GM19328 (cell line): ENCODE data around the gene RPS5.
"Not testable (repeated sequence)": the region's sequence is repeated elsewhere in the genome, so short reads cannot be mapped to it uniquely, and the experiment has no call there.

ENCODE experiments used
- ATAC-seq: cut with Tn5 transposase; IDR thresholded peaks from one replicate; pipeline ENCODE4 v1.9.1; 2021; ENCODE audit warnings: mild to moderate bottlenecking, moderate library complexity; ENCODE audit not compliant: unreplicated experiment

RPS5 gene

DNA sequence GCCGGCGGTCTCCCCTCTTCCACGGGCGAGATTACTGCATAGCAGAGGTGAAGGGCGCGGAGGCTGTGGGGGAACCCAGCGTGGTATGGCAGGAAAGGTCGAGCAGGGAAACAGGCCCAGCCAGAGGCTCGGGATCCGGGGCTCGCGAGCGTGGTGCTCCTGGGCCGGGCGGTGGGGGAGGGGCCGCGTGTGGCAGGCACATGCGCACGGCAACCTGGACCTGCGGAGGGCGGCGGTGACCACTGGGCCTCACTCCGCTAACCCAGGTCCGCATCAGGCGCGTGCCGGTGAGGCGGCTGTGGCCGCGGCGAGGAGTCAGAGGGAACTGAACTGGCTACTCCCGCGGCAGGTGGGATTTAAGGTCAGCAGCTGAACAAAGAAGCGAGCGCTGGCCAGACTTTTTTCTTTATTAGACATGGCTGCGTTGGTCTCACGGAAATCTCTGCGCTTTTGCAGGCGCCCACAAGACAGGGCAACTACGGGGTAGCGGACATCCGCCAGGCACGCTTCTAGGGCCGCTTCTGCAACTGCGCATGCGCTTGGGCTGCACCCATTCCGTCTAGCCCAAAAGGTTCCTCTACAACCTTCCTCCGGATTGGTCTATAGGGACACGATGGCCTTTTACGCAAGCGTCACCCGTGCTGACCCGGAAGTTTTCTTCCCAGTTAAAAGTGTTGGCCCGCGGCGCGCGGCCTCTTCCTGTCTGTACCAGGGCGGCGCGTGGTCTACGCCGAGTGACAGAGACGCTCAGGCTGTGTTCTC lies at the start of gene RPS5:
RPS5 (plus strand) TSS at position 694 of the 762 bp plus-strand sequence. CDS start 869 bp downstream, outside the sequence.
- ATAC-seq, result peak; percentile 84

DNA sequence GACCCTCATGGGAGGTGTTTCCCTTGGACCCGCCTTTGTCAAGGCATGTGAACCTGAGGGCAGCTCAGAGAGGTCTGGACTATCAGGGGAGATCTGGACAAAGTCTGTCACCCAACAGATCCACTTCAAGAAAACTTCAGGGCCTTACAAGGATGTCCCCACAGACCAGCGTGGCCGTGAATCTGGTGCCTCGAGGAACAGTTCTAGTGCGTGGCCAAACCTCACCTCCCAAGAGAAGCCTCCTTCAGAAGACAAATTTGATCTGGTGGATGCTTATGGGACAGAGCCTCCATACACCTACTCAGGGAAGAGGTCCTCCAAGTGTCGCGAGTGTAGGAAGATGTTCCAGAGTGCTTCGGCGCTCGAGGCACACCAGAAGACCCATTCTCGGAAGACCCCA lies 48.7 kb upstream of the RPS5 start:
- no peak for ATAC-seq

DNA sequence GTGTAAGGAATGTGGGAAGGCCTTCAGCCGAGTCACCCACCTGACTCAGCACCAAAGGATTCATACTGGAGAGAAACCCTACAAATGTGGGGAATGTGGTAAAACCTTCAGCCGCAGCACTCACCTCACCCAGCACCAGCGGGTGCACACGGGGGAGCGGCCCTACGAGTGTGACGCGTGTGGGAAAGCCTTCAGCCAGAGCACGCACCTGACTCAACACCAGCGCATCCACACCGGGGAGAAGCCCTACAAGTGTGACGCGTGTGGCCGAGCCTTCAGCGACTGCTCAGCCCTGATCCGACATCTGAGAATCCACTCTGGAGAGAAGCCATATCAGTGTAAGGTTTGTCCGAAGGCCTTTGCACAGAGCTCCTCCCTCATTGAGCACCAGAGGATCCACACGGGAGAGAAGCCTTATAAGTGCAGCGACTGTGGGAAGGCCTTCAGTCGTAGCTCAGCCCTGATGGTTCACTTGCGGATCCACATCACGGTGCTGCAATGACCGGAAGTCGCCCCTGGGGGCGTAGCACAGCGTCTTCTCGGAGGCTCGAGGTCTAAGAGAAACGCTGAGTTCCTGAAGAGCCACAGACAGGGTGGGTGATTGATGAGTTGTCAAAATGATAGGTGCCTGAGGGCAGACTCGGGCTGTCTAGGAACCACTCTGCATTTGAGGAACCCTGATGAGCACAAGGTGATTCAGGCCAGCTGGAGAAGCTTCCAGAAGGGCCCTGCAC lies 48.1 kb upstream of the RPS5 start:
- ATAC-seq, result no peak

DNA sequence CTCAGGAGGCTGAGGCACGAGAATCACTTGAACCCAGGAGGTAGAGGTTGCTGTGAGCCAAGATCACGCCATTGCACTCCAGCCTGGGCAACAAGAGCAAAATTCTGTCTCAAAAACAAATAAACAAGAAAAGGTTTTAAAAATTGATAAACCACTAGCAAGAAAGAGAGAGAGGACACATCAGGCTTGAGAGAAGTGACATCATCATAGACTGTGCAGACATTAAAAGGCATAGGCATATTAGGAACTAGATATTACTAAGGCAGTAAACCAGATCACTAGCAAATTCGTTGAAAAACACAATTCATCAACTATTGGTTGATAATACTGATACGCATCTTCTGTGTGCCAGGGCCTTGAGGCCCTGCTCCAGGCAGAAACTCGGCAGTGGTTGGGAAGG lies 41.5 kb upstream of the RPS5 start:
- no peak for ATAC-seq

DNA sequence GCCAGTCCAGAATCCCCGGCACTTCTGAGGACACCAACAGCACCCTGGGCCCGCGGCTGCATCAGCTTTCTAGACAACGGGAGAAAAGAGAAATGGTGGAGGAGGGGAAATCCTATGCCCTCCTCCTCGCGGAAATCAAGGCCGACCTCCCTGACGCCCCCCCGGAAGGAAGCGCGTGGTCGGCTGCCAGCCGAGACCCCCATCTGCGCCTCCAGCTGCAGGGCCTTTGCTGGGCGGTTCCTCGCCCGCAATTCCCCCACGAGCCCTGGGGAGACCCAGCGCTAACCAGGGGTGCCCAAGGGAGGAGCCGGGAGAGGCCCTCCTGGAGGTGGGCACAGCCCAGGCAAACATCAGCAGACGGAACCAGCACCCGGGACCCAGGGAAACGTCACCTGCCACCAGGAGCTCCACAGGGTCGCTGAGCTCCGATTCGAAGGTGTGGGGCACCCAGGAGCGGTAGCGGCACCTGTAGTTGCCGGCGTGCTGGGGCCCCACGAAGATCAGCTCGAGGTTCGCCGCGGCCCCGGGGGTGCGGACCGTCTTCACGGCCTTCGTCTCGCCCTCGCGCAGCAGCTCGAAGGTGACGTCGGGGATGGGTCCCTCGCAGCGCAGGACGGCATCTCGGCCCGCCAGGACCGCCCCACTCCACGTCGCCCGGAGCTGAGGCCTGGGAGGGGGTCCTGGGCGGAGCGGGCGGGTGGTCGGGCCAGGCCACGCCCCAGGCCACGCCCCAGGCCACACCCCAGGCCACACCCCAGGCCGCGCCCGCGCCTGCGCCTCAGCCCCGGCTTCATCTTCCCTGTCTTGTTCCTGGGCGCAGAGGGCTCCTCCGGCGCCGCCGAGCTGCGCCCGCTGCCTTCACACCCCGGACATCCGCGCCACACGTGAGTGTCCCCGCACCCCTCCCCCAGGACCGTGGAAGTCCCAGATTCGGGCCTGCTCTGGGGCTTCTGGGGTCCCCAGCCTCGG lies 39.8 kb upstream of the RPS5 start:
- ATAC-seq, result peak; percentile 82

DNA sequence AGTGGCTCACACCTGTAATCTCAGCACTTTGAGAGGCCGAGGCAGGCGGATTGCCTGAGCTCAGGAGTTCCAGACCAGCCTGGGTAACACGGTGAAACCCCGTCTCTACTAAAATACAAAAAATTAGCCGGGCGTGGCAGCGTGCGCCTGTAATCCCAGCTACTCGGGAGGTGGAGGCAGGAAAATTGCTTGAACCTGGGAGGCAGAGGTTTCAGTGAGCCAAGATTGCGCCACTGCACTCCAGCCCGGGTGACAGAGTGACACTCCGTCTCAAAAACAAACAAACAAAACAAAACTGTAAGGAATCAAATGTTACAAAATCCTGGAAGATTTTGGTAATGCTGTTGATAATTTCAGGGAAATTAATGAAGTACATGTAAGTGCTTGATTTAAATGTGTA lies 39.0 kb upstream of the RPS5 start:
- not testable (repeated sequence) for ATAC-seq

DNA sequence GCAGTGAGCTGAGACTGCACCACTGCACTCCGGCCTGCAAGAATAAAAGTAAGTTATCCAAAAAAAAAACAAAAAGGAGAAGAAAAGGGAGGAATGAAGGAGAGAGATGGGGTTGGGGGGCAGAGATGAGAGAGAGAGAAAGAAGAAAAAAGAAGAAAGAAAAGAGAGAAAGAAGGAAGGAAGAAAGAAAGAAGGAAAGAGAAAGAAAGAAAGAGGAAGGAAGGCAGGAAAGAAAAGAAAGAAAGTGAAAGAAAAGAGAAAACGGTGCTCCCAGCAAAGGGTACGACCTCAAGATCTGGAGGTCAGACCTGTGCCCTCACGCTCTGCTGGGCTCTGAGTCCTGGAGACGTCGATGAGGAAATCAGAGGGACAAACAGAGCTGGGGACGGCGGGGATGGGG lies 37.5 kb upstream of the RPS5 start:
- no peak for ATAC-seq

DNA sequence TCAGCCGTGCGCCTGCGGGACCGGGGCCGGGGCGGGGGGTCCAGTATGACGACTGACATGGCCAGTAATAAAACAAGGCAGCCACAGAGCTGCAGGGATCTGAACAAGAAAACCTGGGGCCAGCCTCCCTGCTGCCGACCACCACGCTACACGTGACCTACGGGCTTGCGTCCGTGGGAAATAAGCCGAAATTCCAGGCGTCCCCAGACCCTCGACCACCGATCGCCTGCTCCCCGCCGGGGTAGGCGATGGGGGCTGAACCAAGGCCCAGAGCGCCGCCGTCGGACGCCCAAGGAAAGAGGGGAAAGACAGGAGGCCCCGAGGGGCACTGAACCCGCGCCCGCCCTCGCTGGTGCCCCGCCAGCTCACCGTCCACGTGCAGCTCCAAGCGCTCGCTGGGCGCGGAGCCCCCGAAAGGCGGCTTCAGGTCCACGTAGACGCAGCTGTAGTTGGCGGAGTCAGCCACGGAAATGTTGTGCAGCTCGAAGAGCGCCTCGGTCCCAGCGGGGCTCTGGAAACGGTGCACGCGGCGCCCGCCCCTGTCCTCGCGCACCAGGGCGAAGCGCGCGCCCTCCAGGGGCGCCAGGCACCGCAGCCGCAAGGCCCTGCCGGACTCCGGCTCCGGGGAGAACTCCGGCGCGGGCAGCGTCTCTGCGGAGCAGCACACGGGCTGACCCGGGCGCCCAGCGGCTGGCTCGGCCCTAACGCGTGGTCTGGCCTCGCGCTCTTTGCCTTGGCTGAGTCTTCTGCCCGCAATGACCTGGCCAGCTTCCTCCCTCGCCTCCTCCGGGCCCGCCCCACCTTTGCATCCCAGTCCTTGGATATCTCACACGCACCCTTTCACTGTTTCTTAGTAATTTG lies 36.8 kb upstream of the RPS5 start:
- ATAC-seq, result no peak

DNA sequence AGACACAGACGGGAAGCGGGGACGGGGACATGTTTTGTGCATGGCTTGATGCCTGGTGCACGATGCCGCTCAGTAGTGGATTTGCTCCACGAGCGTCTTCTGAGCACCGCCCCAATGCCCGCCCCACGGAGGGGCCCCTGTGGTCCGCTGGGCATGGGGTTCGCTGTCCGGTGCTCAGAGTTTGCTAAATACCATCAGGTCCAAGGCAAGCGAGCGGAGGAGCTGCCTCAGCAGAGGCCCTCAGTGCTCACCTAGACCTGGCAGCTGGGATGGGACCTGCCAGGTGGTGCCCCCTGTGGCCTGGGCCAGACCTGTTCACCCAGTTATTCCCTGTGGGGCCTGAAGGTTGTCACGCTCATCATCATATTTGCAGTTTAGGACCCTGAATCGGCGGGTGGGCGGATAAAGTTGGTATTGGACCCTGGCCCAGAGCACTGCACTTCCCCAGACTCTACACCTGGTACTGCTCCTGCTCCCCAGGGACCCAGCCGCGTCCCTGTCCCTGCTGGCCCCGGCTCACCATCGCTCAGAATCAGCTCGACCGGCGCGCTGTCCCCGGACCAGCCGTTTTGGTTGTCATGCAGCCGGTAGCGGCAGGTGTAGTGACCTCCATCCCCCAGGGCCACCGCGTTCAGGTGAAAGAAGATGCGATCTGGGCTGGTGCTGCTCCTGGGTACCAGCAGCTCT lies 36.1 kb upstream of the RPS5 start:
- ATAC-seq, result no peak

DNA sequence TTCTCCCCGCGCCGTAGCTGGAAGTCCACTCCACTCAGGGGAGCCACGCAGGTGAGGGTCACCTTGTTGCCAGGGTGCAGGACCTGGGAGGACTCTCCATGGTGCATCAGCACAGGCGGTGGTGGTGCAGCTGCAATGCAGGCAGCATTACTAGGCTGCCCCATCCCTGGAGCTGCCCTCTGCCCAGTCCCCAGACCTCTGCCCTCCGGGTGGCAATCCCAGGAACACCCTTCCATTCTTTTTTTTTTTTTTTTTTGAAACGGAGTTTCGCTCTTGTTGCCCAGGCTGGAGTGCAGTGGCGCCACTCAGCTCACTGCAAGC lies 35.6 kb upstream of the RPS5 start:
- ATAC-seq, result no peak

DNA sequence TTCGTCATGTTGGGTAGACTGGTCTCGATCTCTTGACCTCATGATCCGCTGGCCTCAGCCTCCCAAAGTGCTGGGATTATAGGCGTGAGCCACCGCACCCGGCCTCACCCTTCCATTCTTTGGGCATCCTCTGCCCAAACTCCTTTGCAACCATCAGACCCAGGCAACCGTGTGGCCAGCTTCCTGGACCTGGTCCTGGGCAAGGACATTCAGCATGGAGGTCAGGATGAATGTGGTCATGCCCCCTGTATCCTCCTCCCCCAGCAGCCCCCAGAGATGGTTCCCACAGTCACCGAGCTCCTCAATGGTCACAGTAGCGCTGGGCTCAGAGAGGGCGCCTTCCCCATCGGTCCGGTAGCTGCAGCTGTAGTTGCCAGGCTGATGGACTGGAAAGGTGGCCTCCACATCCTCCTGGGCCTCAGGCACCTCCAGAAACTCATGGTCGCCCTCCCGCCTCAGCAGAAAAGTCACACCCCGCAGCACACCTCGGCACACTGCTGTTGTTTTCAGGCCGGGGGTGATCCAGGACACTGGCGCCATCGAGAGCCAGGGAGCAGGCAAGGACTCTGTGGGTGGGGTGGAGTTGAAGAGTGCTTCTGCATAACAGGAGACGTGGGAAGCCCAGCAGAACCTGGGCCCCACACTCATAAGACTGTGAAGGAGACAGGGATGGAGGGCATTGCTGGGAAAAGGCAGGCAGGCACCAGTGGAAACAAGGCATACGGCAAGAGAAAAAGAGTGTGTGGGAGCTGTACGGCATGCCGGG lies 34.9 kb upstream of the RPS5 start:
- no peak for ATAC-seq

DNA sequence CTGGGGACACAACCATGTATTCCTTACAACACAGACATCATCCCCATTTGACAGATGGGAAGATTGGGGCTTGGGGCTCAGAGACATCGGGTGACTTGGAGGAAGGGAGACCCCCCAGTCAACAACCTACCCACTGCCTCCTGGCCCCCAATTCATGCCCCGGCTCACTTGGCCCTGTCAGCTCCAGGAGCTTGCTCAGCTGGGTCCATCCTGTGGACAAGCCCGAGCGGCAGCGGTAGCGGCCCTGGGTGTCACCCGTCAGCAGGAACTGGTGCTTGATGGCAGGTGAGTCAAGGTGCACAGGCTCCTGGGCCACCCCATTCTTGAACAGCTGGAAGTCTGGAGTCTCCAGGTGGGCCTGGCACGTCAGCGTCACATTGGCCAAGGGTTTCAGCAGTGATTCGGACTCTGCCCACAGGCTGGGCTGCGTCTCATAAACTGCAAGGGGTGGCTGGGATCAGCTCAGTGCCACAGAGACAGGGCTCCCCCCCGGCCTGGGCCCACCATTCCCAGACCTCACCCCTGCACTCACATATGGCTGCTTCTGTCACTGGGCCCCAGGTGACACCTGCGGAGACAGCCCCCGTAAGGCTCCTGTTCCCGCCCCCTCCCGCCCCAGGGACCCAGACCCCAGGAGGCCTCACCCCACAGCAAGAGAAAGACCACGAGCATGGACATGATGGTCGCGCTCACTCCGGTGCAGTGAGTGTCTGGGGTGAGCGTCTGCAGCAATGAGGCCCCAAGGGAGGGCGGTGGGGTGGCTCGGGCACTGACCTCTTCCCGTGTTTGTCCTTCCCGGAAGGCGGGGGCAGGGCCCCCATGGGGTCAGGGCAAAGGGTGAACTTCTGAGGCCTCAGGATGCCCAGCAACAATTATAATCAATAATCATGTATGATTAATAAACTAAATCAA lies 34.1 kb upstream of the RPS5 start, which contains the start of gene A1BG:
A1BG (minus strand) TSS at position 733 of the 912 bp plus-strand sequence; CDS start at position 678, 55 bp downstream.
- ATAC-seq, result no peak

DNA sequence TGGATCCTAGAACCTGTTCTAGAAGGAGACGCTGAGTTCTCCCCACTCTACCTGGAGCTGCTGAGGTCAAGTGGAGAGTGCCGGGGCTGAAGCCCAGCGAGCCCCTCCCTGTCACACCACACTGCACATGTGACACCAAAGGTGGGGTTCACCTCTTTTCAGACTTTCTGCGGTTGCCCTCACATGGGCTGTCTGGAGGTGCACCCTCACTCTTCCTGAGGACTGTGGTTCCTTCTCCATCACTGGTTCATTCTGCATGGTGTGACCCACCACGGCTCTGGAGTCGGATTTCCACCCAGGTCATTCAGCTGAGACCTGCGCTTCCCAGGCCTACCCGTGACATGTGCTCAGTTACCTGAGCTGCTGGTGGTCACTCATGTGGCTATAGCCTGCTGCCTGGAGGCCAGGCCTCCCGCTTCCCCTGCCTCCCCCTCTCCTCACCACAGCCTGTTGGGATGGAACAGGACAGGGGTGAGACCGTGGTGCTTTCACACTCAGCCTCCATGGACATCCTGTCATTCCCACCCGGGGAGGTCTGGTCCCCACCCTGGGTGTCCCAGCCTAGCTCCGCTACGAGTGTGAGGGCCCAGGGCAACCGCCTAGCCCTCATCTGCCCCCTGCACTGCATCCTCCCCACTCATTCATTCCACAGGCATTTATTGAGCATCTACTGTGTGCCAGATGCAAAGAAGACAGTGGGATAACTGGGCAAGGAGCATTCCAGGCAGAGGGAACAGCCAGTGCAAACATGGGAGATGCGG lies 33.2 kb upstream of the RPS5 start:
- no peak for ATAC-seq

DNA sequence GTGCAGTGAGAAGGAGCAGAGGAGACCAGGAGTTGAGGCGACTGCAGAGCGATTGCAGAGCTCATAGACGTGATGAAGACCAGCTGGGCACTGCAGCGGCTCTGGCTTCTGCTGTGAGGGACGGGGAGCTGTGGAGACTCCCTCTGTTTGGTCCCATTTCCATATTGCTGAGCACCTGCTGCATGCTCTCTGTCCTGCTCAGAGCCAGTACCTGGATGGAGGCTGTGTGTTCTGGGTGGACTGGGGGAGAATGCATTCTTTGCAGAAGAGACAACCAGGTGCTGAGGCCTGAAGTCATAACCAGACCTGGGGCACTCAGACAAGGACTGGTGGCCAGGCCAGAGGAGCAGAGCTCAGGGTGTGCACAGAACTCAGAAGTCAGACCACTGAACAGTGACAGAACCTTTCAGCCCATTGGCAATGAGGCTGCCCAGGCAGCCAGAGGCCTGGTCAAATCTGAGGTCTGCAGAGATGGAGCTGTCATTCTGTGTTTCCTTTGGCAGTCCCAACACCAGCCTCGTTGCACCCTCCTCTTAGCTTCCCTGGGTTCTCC lies 32.5 kb upstream of the RPS5 start:
- ATAC-seq, result no peak

DNA sequence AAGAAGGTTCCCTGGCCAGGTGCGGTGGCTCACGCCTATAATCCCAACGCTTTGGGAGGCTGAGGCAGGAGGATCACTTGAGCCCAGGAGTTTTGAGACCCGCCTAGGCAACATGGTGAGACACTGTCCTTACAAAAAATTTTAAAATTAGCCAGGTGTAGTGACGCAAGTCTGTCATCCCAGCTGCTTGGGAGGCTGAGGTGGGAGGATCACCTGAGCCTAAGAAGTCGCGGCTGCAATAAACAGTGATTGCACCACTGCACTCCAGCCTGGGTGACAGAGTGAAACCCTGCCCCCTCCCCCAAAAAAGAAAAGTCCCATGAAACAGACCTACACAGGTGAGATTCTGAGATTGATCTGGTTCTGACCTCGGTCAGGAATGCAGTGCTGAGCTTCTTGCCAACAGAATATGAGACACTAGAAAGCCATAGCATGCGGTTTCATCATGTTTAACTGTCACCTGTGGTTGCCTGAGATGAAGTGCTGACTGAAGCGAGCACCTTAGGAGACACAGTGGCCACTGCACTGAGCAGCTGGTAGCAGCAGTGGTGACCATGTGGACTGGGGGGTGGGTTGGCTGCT lies 31.8 kb upstream of the RPS5 start:
- no peak for ATAC-seq

DNA sequence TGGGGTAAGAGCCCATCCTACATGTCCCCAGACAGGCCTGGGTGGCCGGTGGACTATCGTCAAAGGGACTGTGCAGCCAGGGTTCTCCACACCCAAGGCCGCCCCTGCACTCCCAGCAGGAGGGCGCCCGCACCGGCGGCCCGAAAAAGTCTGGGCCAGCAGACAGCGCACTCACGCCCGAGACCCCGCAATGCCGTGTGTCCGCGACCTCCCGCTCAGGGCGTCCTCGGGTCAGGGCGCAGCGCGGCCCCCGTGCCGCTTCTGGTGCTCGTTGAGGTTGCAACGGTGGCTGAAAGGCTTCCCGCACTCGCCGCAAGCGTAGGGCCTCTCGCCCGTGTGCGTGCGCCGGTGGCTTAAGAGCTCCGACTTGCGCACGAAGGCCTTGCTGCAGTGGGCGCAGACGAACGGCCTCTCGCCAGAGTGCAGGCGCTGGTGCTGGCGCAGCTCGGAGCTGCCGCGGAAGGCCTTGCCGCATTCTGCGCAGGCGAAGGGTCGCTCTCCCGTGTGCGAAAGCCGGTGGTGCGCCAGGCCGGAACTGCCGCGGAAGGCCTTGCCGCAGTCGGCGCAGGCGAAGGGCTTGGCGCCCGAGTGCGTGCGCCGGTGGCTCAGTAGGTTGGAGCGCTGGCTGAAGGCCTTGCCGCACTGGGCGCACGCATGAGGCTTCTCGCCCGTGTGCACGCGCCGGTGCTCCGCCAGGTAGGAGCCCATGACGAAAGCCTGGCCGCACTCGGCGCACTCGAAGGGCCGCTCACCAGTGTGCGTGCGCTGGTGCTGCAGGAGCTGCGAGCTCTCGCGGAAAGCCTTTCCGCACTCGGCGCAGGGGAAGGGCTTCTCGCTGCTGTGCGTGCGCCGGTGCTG lies 30.9 kb upstream of the RPS5 start:
- ATAC-seq, result no peak
